ENCODE results near the gene MAFF. TPM values are rescaled to one million over a fixed set of nuclear protein-coding genes. Genes with fewer than 3 reads are reported as not detected.

The MAFF gene
- total and polyA plus RNA-seq, 2 donors from 2014 or later: 2.2 to 23.4 TPM

- Histone ChIP-seq H3K27ac (ENCODE audit: low read depth in 2 of 2, low read length in 2 of 2) (no peak overlapping the region), H3K9me3 (ENCODE audit: control insufficient read depth in 2 of 3, insufficient read depth in 1 of 3, low read length in 3 of 3) (no peaks in the 10 kb centered on the region), H3K4me1 (ENCODE audit: control insufficient read depth in 2 of 3, insufficient read depth in 2 of 3, low read depth in 1 of 3, low read length in 3 of 3) (peaks cover 0 to 10% (median 0%) of the 10 kb centered on the region in 3 donors), H3K27me3 (ENCODE audit: control insufficient read depth, insufficient read depth, low read length) (no peaks in the 10 kb centered on the region), H3K9ac (ENCODE audit: low read length in 3 of 3) (no peak overlapping the region), H3K4me3 (ENCODE audit: low read length in 3 of 3) (no peak overlapping the region), H3K36me3 (ENCODE audit: control insufficient read depth in 2 of 3, insufficient read depth in 3 of 3, low read length in 3 of 3) (peaks cover 3 to 17% (median 13%) of the 10 kb centered on the region in 3 donors)
- TF ChIP-seq CTCF (IDR thresholded peaks at IDR 0.05; ENCODE audit: borderline replicate concordance, extremely low read depth, insufficient read depth): no peak
- intact Hi-C loops (cut with DNase I): no loop called here
- FAIRE-seq (no peak), DNase-seq (no peak)
Observed at GRCh38 chr22:38246692-38247091, 44.9 kb downstream of the MAFF start.

- H3K4me1 ChIP-seq (ENCODE audit: control insufficient read depth in 2 of 3, insufficient read depth in 2 of 3, low read depth in 1 of 3, low read length in 3 of 3): peaks cover 0 to 8% (median 0%) of the 10 kb centered on the region in 3 donors
- peaks cover 3 to 17% (median 13%) of the 10 kb centered on the region in 3 donors for H3K36me3 ChIP-seq (ENCODE audit: control insufficient read depth in 2 of 3, insufficient read depth in 3 of 3, low read length in 3 of 3)
- DNase-seq: no peak
- no peaks in the 10 kb centered on the region for H3K27me3 ChIP-seq (ENCODE audit: control insufficient read depth, insufficient read depth, low read length)
- intact Hi-C loops (cut with DNase I): no loop called here
- H3K4me3 ChIP-seq (ENCODE audit: low read length in 3 of 3): no peak overlapping the region
- H3K9me3 ChIP-seq (ENCODE audit: control insufficient read depth in 2 of 3, insufficient read depth in 1 of 3, low read length in 3 of 3): no peaks in the 10 kb centered on the region
- no peak for FAIRE-seq
- no peak overlapping the region for H3K9ac ChIP-seq (ENCODE audit: low read length in 3 of 3)
- no peak for TF ChIP-seq CTCF (IDR thresholded peaks at IDR 0.05; ENCODE audit: borderline replicate concordance, extremely low read depth, insufficient read depth)
- no peak overlapping the region for H3K27ac ChIP-seq (ENCODE audit: low read depth in 2 of 2, low read length in 2 of 2)
Observed at GRCh38 chr22:38247713-38248112, 45.9 kb downstream of the MAFF start.

- DNase-seq: no peak
- TF ChIP-seq CTCF (IDR thresholded peaks at IDR 0.05; ENCODE audit: borderline replicate concordance, extremely low read depth, insufficient read depth): no peak
- H3K27me3 ChIP-seq (ENCODE audit: control insufficient read depth, insufficient read depth, low read length): no peaks in the 10 kb centered on the region
- no peak overlapping the region for H3K4me3 ChIP-seq (ENCODE audit: low read length in 3 of 3)
- H3K27ac ChIP-seq (ENCODE audit: low read depth in 2 of 2, low read length in 2 of 2): no peak overlapping the region
- H3K9me3 ChIP-seq (ENCODE audit: control insufficient read depth in 2 of 3, insufficient read depth in 1 of 3, low read length in 3 of 3): no peaks in the 10 kb centered on the region
- intact Hi-C loops (cut with DNase I): no loop called here
- peaks cover 0 to 4% (median 0%) of the 10 kb centered on the region in 3 donors for H3K4me1 ChIP-seq (ENCODE audit: control insufficient read depth in 2 of 3, insufficient read depth in 2 of 3, low read depth in 1 of 3, low read length in 3 of 3)
- no peak for FAIRE-seq
- H3K9ac ChIP-seq (ENCODE audit: low read length in 3 of 3): no peak overlapping the region
- H3K36me3 ChIP-seq (ENCODE audit: control insufficient read depth in 2 of 3, insufficient read depth in 3 of 3, low read length in 3 of 3): peaks cover 3 to 17% (median 13%) of the 10 kb centered on the region in 3 donors
Observed at GRCh38 chr22:38248280-38248679, 46.5 kb downstream of the MAFF start.

GRCh38 chr22:38249301-38249700 lies 47.5 kb downstream of the MAFF start:
- TF ChIP-seq CTCF (IDR thresholded peaks at IDR 0.05; ENCODE audit: borderline replicate concordance, extremely low read depth, insufficient read depth): no peak
- no peak overlapping the region for H3K27ac ChIP-seq (ENCODE audit: low read depth in 2 of 2, low read length in 2 of 2)
- H3K9me3 ChIP-seq (ENCODE audit: control insufficient read depth in 2 of 3, insufficient read depth in 1 of 3, low read length in 3 of 3): no peaks in the 10 kb centered on the region
- intact Hi-C loops (cut with DNase I): no loop called here
- DNase-seq (no peak), FAIRE-seq (no peak)
- no peak overlapping the region for H3K9ac ChIP-seq (ENCODE audit: low read length in 3 of 3)
- no peak overlapping the region for H3K4me3 ChIP-seq (ENCODE audit: low read length in 3 of 3)
- H3K27me3 ChIP-seq (ENCODE audit: control insufficient read depth, insufficient read depth, low read length): no peaks in the 10 kb centered on the region
- peaks cover 3 to 17% (median 13%) of the 10 kb centered on the region in 3 donors for H3K36me3 ChIP-seq (ENCODE audit: control insufficient read depth in 2 of 3, insufficient read depth in 3 of 3, low read length in 3 of 3)
- no peaks in the 10 kb centered on the region for H3K4me1 ChIP-seq (ENCODE audit: control insufficient read depth in 2 of 3, insufficient read depth in 2 of 3, low read depth in 1 of 3, low read length in 3 of 3)

Measured in kidney (tissue), 14 donors.